ENCODE data around the gene ECHDC3. TPM values are rescaled to one million over a fixed set of nuclear protein-coding genes. Genes with fewer than 3 reads are reported as not detected.

Gene ECHDC3
- total and polyA plus RNA-seq, 2 of the 13 experiments (the other 11 are each of a cell fraction or from before 2014, with no cell fraction given), result not detected

DNA sequence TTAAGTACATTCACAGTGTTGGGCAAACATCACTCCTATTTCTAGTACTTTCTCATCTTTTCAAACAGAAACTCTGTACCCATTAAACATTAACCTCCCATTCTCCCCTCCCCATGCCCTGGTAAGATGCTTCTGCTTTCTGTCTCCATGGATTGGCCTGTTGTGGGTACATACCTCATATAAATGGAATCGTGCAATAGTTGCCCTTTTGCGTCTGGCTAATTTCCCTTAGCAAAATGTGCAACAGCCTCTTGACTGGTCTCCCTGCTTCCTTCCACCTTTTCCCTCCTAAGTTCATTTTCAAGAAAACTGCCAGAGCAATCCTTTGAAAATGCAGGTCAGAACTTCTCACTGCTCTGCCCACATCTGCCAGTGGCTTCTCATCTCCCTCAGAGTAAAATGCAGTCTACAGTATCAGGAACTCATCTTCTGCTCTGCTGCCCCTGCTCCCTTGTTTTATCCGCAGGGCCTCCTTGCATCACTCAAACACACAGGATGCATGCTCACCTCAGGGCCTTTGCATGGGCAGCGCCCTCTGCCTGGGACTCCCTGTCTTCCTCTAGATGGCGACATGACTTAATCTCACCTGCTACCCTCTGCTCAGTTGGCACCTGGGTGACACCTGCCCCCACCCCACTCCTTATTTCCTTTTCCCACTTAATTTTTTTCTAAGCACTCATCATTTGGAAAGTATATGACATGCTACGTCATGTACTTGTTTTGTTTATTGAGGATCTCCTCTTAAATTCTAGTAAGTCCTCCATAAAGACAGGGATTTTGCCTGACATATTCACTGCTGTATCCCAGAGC, 44.3 kb upstream of the ECHDC3 start (continued):
- TF ChIP-seq, protein P1, sequence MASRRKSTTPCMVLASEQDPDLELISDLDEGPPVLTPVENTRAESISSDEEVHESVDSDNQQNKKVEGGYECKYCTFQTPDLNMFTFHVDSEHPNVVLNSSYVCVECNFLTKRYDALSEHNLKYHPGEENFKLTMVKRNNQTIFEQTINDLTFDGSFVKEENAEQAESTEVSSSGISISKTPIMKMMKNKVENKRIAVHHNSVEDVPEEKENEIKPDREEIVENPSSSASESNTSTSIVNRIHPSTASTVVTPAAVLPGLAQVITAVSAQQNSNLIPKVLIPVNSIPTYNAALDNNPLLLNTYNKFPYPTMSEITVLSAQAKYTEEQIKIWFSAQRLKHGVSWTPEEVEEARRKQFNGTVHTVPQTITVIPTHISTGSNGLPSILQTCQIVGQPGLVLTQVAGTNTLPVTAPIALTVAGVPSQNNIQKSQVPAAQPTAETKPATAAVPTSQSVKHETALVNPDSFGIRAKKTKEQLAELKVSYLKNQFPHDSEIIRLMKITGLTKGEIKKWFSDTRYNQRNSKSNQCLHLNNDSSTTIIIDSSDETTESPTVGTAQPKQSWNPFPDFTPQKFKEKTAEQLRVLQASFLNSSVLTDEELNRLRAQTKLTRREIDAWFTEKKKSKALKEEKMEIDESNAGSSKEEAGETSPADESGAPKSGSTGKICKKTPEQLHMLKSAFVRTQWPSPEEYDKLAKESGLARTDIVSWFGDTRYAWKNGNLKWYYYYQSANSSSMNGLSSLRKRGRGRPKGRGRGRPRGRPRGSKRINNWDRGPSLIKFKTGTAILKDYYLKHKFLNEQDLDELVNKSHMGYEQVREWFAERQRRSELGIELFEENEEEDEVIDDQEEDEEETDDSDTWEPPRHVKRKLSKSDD (CRISPR knock-in tag; IDR thresholded peaks at IDR 0.05; ENCODE audit: low read depth), result no peak
- TF ChIP-seq HOXA5 (CRISPR knock-in tag; IDR thresholded peaks at IDR 0.05), result no peak
- TF ChIP-seq JUN (CRISPR knock-in tag; IDR thresholded peaks at IDR 0.05), result no peak
- no peak for TF ChIP-seq ZNF567 (CRISPR knock-in tag; IDR thresholded peaks at IDR 0.05; ENCODE audit: borderline replicate concordance)
- peak; percentile 22; the same call in 1 of the 2 replicates for TF ChIP-seq RXRA (CRISPR knock-in tag; IDR thresholded peaks at IDR 0.05)
- peak; percentile 48; the same call in 1 of the 2 replicates for TF ChIP-seq RARA (CRISPR knock-in tag; IDR thresholded peaks at IDR 0.05)
- no peak for TF ChIP-seq ZNF432 (CRISPR knock-in tag; IDR thresholded peaks at IDR 0.05; ENCODE audit: borderline replicate concordance)
- TF ChIP-seq ZEB1 (IDR thresholded peaks at IDR 0.05; ENCODE audit: insufficient replicate concordance, low read depth), result peak; percentile 76
- no peak for TF ChIP-seq TBP (CRISPR knock-in tag; IDR thresholded peaks at IDR 0.05)
- peak; percentile 84 for TF ChIP-seq ZNF7 (CRISPR knock-in tag; IDR thresholded peaks at IDR 0.05)
- peak; percentile 84 for TF ChIP-seq ZNF768 (CRISPR knock-in tag; IDR thresholded peaks at IDR 0.05)
- no peak for TF ChIP-seq ZNF484 (CRISPR knock-in tag; IDR thresholded peaks at IDR 0.05; ENCODE audit: borderline replicate concordance, low read depth)
- TF ChIP-seq ZNF546 (CRISPR knock-in tag; conservative IDR thresholded peaks at IDR 0.05), result no peak
- TF ChIP-seq ZSCAN22 (CRISPR knock-in tag; IDR thresholded peaks at IDR 0.05), result no peak
- TF ChIP-seq ZMYM3 (CRISPR knock-in tag; IDR thresholded peaks at IDR 0.05), result peak; percentile 98
- TF ChIP-seq MXD4 (CRISPR knock-in tag; IDR thresholded peaks at IDR 0.05), result 0 out of 2 replicates have a peak, but pooled peaks have one; percentile 16
- no peak for TF ChIP-seq ZNF550 (CRISPR knock-in tag; IDR thresholded peaks at IDR 0.05; ENCODE audit: borderline replicate concordance)
- TF ChIP-seq ZNF552 (CRISPR knock-in tag; IDR thresholded peaks at IDR 0.05; ENCODE audit: borderline replicate concordance), result no peak
- no peak for TF ChIP-seq ZFP41 (CRISPR knock-in tag; IDR thresholded peaks at IDR 0.05; ENCODE audit: borderline replicate concordance)
- peak; percentile 92 for TF ChIP-seq ZMYM2 (CRISPR knock-in tag; IDR thresholded peaks at IDR 0.05)
- TF ChIP-seq AHR (CRISPR knock-in tag; IDR thresholded peaks at IDR 0.05), result peak; percentile 20; the same call in 1 of the 2 replicates
- TF ChIP-seq ATF3 (CRISPR knock-in tag; IDR thresholded peaks at IDR 0.05), result peak; percentile 54; the same call in 1 of the 2 replicates
- TF ChIP-seq, protein P2, sequence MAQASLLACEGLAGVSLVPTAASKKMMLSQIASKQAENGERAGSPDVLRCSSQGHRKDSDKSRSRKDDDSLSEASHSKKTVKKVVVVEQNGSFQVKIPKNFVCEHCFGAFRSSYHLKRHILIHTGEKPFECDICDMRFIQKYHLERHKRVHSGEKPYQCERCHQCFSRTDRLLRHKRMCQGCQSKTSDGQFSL (CRISPR knock-in tag; IDR thresholded peaks at IDR 0.05), result no peak
- no peak for TF ChIP-seq SMAD1 (CRISPR knock-in tag; IDR thresholded peaks at IDR 0.05; ENCODE audit: borderline replicate concordance, low read depth)
- no peak for TF ChIP-seq ZNF577 (CRISPR knock-in tag; IDR thresholded peaks at IDR 0.05; ENCODE audit: borderline replicate concordance, low read depth)
- peak; percentile 36; the same call in 1 of the 2 replicates for TF ChIP-seq ZBTB7A (CRISPR knock-in tag; IDR thresholded peaks at IDR 0.05)
- no peak for TF ChIP-seq FOSL2 (CRISPR knock-in tag; IDR thresholded peaks at IDR 0.05)
- no peak for TF ChIP-seq RBM39 (IDR thresholded peaks at IDR 0.05; ENCODE audit: low read depth, low read length, poor library complexity, severe bottlenecking)
- no peak for TF ChIP-seq KDM3A (CRISPR knock-in tag; IDR thresholded peaks at IDR 0.05; ENCODE audit: low read depth)

Measured in HepG2 (cell line).